Measurements from ENCODE around the gene NELFB.

Gene NELFB

DNA sequence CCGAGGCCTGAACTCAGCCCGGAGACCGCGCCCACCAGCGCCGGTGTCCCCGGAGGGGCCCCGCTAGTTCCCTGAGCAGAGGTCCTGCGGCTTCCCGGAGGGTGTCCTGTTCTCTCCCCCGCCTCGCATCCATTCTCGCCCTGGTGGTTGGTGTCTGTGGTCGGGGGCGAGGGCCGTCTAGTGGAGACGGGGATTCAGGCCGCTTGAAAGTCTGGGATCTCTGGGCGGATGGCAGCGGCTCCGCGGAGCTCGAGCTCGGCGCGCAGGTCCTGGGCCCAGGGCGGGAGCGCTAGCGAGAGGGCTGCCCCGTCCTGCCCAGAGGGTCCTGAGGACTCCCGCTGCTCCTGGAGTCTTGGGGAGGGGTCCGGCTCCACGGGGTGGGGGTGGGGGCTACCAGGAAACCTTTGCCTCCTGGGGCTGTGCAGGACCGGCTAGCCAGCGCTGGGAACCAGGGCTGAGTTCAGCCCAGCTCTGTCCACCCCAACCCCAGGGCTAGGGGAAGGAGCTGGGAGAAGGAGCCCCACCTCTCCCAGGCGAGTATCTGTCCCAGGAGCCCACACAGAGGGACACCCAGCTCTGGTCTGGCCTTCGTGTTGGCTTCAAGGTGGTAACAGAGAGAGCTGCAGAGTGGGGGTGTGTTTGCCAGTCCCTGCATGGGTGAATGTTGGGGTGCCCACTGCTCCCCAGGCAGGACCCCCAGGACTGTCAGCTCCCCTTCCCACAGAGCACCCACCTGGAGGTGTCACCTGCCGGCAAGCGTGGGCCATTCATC lies 26.4 kb downstream of the NELFB start:
- no peak for DNase-seq

DNA sequence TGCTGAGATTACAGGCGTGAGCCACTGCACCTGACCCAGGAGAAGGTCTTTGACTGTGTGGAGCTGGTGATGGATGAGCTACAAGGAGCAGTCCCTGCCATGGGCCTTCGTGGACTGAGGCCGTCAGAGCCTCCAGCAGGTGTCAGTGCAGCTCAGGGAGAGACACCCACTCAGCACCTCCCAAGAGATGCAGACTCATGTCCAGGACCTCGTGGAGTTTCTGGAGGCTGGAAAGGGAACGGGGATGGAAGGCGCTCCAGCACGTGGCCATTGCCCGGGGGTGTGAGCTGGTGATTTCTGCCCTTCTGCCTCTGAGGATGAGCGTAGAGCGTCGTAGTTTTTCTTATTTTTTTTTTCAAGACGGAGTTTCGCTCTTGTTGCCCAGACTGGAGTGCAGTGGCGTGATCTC lies 31.9 kb downstream of the NELFB start:
- peak; percentile 43 to 57 for DNase-seq

DNA sequence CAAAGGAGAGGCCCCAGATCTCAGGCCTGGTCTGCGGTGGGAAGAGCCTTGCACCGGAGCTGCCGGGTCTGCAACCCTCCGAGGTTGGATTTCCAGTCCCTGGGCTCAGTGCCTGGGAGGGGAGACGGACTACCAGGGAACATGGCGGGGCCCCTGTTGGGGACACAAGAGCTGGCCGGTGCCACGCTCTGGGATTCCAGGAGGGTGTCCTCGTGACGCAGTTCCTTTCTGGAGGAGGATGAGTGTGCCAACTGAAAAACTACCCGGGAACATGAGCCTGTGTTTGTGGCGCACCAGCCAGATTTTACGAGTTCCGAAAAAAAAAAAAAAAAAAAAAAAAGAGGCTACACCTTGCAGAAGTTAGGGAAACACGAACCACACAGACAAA lies 38.0 kb downstream of the NELFB start:
- no peak for DNase-seq

DNA sequence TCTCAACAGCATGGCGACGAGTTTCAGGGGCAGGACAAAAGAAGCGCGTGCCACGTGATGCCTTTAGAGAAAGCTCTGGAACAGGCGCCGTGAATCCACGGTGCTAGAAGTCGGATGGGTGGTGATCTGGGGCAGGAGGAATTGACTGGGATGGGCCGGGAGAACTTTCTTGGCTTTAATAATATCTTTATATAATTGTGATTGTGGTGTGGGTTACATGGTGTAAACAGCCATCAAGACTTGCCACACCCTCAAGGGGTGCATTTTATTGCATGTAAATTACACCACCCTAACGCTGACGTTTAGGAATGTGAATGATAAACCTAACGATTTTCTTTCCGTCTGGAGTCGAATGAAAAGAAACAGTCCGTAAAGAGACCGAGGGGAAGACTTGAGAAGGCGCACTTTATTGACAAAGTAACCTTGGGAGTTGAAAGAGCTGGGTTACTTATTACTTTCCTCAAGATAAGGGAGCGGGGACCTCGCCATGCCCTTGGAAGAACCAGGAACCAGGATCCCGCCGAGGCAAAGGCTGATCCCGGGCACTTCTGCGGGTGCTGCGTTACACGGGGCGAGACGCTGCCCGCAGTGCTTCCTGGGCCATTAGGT lies 38.5 kb downstream of the NELFB start:
- DNase-seq: no peak

DNA sequence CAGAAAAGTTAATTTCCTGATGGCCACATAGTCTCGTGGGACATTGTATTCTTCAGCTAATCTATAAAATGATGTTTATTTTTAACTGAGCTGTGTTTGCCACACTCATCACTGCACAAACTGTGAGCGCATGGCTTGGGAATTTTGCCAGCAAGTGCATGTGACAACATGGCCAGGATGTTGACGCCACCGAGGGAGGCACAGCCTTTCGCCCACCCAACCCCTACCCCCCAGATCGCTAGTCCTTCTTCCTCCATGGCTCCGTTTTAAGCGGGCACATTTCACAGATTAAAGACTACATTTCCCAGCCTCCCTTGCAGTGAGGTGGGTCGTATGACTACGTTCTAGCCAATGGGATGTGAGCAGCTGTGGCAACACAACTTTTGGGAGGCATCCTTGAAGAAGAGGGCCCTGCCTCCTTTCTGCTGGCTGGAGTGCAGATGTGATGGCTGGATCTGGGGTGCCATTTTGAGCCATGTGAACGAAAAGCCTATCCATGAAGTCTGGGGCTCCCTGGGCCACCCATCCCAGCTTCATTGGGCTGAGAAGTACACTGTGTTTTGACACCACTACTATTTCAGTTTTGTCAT lies 39.1 kb downstream of the NELFB start:
- peak; percentile 46 to 58 for DNase-seq

DNA sequence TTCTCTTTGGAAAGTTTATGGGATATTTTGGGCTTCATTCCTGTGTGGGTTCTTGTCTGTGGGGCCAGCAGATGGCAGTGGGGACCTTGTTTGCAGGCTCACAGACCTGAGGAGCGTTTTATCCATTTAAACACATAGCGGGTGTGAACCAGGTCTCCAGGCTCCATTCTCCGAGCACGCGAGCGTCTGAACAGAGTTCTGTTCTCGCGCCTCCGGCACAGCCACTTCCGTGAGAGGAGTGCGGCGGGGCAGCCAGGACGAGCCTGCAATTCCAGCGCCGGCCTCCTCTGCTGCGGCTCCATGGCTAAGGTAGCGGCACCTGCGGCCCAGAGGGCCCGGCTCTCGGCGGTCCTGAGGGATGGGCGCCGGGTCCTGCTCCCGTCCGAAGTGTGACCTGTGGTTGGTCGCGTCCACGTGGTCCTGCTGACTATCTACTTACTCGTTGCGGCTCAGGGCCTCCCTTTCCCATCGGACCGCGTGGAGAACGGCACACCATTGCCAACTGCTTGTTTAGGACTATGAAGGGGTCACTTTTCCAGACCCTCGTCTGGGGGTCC lies 39.6 kb downstream of the NELFB start:
- peak in 1 of 2 donors; percentile 34 for DNase-seq

DNA sequence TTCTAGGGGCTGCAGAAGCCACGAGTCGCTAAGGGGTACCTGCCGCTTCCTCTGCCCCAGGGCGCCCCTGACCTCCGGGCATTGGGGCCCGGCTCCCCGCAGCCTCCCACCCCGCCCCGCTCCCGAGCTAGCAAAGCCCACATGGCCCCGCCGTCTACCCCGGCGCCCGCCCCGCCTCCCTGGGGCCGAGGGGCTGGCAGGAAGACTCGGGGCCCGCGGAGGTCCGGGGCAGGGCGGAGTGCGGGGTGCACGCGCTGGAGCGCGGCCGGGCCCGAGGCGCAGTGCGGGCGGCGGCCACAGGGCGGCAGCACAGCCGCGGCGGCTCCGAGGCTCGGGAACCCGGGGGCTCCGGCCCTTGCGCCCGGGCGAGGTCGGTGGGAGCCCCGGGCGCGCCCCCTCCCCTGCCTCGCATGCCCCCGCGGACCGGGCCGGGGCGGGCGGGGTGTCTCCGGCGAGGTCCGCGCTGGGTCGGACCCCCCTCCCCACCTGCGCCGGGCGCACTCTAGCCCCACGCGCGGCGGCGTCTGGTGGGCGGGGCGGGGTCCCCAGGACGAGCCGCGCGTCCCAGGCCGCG lies 40.2 kb downstream of the NELFB start:
- peak in 1 of 2 donors; percentile 38 for DNase-seq

DNA sequence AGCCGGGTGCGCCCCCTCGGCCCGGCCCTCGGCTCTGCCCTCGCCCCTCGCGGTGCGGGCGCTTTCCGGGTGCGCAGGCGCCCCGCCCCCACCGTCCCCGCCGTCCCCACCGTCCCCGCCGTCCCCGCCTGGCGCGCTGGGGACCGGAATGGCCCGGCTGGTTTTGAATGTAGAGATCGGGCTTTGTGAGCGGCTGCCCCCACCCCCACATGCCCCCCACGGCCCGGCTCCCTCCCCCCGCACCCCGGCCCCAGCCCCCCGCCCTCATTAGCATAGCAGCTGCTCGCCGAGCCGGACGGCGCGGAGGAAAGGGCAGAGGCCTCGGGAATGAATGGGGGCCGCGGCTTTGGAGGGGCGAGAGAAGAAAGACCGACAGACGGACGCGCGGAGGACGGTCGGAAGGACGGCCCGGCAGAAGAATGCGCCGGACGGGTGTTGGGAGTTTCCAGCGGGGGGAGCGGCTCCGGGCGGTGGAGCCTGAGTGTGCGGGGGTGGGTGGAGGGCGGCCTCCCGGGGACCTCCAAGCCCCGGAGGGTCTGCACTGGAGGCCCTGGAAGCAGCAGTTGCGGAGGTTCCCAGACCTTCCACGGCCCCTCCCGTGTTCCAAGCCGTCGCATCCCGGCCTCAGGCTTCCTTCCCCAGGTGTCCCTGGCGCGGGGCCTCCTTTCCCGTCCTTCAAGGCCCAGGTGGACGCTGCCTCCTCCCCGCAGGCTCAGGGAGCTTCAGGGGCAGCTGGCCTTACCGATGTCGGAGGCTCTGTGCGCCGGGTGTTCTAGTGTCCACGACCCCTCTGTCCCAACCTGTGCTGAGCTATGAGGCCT lies 40.9 kb downstream of the NELFB start:
- DNase-seq: no peak

DNA sequence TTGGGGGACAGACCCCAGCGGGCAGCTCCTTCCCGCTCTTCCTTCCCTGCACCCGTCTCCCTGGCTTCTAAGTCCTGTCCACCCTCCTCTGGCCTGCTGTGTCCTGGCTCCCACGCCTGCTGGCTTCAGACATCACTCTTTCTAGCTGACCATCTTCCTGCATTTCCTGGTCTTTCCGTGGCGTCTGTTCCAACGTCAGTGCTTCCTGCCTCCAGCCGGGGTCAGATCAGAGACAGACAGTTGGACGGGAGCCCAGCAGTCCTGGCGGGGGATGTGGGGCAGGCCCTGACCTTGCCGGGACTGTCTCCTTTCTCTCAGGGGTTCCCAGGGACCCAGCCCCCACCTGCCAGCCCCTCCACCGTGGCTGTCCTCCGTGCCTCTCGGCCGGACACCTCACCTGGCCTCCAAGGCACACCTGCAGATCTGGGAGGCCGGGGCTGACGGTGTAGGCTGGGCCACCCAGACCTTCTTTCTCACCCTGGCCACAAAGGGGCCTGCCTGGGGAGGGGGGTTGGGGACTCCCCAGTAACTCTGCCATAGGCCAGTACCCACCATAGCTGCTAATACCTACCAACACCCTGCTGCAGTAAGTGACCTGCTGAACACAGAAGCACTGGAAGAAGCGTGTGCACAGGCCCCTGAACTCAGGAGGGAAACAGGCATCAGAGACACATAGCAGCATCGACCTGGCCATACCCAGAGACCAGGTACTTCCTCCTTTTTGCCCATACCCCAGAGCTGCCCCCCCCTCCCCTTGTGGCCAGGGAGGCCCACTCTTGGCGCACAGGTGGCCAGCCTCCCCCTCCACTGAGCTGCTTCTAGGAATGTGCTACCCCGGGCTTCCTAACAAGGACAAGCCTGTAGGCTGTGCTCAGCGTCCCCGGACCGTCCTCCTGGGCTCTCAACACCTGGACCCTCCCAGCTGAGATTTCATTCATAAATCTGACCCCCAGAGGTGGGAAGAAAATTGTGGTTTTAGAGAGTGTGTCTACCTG lies 41.8 kb downstream of the NELFB start:
- no peak for DNase-seq

DNA sequence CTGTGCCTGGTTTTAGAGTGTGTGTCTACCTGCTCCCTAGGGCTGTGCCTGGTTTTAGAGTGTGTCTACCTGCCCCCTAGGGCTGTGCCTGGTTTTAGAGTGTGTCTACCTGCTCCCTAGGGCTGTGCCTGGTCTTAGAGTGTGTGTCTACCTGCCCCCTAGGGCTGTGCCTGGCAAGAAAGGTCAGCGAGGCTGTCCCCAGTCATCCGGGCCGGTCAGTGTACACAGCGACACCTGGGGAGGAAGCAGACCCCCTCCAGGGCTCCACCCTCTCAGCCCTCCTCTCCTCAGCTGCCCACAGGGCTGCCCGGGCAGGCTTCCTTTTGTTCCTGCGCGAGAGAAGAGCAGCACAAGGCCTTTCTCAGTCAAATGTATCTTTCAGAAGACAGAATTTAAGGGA lies 42.8 kb downstream of the NELFB start:
- DNase-seq: no peak

DNA sequence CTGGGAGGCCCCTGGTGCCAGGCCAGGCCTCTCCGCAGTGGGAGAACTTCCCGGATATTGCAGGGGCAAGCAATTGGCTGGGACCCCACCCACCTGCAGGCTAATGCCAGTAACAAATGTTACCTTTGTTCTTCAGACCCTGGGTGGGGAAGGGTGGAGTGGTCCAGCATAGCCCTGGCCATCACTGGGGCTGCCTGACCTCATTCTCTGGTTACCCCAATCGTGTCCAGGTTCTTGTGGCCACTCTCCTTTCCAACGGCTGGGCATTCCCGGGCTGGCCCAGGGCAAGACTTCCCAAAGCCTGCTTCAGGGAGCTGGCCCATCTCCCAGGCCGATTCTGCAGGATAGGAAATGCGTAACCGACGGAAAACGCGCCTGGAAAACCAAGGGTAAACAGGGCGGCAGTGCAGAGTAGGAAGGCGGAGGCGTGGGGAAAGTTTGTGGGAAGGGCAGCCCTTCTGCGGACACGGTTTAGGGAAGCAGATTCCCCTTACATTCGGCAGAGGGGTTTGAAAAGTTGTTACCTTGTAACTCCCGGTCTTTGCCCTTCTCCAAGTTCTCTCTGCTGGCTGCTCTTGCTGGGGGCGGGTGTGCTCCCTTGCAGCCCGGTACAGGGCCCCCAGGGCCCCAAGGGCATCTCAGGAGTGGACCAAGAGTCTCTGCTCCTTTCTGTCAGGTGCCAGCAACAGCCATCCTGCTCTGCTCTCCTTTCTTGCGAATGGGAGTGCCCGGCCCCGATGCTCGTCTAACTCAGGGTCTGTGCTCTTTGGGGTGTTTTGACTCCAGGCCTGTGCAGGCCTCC lies 43.5 kb downstream of the NELFB start:
- no peak for DNase-seq

DNA sequence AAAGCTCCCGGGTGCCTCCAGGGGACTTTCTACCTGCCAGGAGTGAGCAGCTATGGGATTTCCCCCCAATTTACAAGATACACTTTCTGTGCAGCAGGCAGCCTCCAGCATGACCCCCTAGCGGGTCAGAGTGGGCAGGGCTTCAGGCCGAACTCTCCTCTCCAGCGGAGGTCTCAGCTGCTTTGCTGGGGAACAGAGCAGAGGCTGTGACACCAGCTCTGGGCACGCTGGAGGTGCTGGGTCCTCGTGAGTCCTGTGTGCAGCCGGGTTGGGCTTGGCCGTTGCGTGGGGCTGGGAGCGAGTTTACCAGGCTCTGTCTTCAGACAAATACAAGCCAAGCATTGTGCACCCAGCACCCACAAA lies 44.1 kb downstream of the NELFB start:
- DNase-seq: no peak

DNA sequence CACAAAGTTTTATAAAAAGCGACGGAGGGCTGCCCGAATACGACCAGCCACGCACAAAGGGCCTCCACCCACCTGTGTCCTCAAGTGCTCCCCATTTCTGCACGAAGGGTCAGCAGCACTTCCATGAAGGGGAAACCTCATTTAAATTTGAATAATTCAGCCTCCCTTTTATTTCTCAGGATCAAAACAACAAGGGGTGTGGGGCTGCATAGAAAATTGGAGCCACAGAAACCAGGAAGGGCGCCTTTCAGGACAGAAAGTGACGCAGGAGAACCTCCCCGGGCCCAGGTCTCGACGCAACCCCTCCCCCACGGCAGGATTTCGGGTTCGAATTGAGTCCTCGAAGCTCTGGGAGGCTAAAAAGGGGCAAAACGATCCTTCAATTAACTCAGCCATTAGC lies 44.8 kb downstream of the NELFB start:
- no peak for DNase-seq

DNA sequence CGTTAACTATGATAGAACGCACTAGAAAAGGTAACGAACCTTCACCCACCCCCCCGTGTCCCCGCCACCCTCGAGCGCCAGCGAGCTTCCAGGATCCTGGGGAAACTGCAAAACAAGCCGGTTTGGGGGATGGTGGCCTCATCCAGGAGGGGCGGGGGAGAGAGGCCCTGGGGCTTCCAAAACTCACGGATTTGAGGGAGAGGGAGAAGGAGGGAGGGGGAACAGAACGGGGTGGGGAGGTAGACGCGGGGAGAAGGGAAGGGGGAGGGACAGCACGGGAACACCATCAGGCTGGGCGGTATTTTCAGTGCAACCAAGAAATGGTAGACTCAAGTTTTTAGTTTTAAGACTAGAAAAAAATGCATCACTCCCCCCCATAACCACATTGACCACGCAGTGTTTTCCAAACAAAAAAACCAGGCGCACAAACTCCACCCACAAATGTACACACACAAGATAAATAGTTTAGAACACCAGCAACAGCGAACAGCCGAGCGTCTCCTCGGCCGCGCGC lies 45.5 kb downstream of the NELFB start:
- DNase-seq: no peak

DNA sequence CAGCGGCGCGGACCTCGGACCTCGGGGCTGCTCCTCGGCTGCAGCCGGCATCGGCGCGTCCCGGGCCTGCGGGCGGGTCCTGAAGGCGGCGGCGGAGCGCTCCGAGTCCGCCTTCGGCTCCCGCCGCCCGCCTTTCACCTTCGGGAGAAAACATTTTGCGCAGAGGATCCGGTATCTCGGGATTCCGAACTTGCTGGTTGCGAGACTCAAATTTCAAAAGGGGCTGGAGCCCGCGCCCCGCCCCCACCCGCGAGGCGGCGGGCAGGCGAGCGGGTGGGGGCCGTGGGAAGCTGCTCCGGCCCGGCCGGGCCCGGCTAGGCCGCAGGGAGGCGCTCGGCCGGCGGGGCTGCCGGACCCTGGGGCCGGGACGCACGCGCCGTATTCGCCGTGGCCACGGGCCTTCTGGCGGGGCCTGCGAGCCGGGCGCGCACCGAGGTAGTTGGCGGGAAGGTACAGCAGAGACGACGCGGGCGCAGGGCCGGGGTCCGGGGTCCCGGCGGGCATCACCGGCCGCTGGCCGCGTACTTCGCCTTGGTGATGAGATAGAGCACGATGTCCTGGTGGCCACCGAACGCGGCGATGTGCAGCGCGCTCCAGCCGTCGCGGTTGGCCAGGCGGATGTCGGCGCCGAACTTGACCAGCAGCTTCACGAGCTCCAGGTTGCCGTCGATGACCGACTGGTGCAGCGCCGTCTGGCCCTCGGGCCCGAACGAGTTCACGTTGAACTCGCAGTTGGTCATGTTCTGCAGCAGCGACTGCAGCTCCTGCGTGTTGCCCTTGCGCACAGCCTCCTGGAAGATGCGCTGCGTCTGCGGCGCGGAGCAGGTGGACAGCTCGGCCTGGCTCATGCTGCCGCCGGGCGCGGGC lies 46.2 kb downstream of the NELFB start:
- peak in 1 of 2 donors; percentile 11 for DNase-seq

DNA sequence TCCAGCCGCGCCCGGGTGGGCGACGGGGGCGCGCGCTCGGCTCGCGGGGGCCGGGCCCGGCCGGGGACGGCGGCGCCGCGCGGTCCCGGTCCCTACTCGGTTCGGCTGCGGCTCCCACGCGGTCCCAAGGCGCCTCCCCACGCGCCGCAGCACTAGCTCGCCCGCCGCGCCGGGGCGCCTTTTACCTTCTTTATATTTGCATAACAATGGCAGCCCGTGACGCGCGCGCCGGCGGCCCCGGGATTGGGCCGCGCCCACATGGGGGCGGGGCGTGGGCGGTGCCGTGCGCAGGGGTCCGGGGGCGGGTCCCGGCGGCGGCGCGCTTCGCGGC lies 47.0 kb downstream of the NELFB start, which contains the start of gene NRARP:
Gene NRARP (minus strand): TSS at position 154 of the 331 bp plus-strand sequence. CDS start 343 bp downstream, outside the sequence.
- DNase-seq: peak; percentile 70 to 86

DNA sequence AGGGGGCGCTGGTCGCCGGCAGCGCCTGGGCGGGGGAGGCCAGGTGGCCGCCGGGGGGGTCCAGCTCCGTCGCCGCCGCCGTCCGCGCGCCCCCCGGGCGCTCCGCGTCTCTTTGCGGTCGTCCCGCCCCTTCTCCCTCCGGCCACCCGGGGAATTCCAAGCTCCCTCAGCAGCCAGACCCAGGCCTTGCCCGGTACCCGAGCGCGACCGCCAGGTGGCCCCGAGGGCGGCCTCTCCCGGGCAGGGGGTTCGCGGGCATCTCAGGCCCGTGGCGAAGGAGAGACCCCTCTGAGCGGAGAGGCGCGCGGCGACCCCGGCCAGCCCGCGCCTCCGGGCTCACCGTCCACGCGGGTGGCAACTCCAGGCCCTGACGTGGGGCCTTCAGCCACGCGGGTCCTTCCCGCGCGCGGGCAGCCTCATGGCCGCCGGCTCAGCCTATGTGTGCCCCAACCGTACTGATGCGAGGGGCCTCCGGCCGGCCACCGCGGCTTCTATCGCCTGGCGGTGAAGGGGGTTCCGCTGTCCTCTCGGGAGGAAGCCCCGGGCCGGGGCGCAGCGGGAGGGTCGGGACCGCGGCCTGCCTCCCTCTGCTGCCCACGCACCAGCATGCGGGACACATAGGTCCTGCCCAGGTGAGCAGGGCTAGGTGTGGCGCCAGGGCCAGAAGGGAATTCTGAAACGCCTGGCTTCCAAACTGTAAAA lies 47.5 kb downstream of the NELFB start:
- no peak for DNase-seq

DNA sequence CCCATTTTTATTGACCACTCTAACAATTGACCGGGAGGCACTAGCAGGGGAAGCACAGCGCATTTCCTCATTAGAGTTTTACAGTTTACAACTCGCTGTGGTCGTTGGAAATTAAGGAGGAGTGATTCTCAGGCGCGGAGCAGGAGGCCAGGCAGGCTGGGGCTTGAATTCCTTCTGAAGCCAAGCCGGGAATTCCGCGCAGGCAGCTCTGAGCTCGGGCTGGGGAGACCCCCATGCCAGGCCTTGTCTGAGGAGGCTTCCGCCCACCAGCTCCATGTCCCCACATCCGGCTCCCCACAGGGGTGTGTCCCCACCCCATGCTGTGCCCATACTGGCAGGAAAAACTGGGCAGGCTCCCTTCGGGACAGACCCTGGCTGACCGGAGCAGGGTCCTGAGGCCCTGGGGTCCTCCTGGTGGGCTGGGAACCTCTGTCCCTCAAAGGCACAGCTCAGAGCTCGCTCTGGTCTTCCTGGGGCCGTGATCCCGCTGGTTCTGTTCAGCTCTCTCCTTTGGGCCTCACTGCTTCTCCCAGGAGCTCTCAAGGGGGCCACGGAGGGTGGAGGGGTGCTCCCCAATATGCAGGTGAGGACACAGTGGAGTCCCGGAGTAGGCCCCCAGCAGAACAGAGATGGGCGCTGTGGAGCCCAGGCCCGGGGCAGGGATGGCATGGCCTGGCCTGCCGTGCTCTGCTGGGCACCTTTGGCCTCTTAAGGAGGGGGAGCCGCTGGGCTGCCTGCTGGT lies 48.2 kb downstream of the NELFB start:
- DNase-seq: peak in 1 of 2 donors; percentile 25

Data from inflammatory macrophage (primary cell).